Stimulated activated CD4-positive, alpha-beta T cell treated with anti-CD3 and anti-CD28 coated beads, Interleukin-12 subunit alpha, Interleukin-12 subunit beta, amount 100 ng/mL, for 24 hours (primary cell): ENCODE measurements around the gene GPR17.

ENCODE experiments used
- DNase-seq, 2 experiments: peaks; one replicate each; pipeline ENCODE4 v3.0.0-alpha.2; 2020; ENCODE audit warnings: low read depth in 2 of 2

Gene GPR17

GRCh38 chr2:127645395-127646291 is at the start of gene GPR17:
Gene GPR17, plus strand, starts transcription at chr2:127646153. Its CDS starts 4,583 bp downstream, at chr2:127650736.
- DNase-seq = no peak

GRCh38 chr2:127596311-127597045 is 49.5 kb upstream of the GPR17 start:
- DNase-seq = no peak

- no peak for DNase-seq
Measured at GRCh38 chr2:127597046-127597983, 48.6 kb upstream of the GPR17 start.

- no peak for DNase-seq
Measured at GRCh38 chr2:127597984-127598380, 48.0 kb upstream of the GPR17 start.

GRCh38 chr2:127598711-127599110 is 47.2 kb upstream of the GPR17 start:
- DNase-seq = no peak

GRCh38 chr2:127599211-127599610 is 46.7 kb upstream of the GPR17 start:
- no peak for DNase-seq

GRCh38 chr2:127604986-127605385 is 41.0 kb upstream of the GPR17 start:
- no peak for DNase-seq

GRCh38 chr2:127605691-127606263 is 40.2 kb upstream of the GPR17 start:
- no peak for DNase-seq

- DNase-seq = no peak
Measured at GRCh38 chr2:127606625-127607398, 39.1 kb upstream of the GPR17 start.

GRCh38 chr2:127607399-127607908 is 38.5 kb upstream of the GPR17 start:
- DNase-seq = no peak

- DNase-seq = no peak
Measured at GRCh38 chr2:127608061-127609030, 37.6 kb upstream of the GPR17 start.

GRCh38 chr2:127609031-127609751 is 36.8 kb upstream of the GPR17 start:
- DNase-seq = no peak

GRCh38 chr2:127609818-127610217 is 36.1 kb upstream of the GPR17 start:
- no peak for DNase-seq

GRCh38 chr2:127610561-127610960 is 35.4 kb upstream of the GPR17 start:
- DNase-seq = no peak

- no peak for DNase-seq
Measured at GRCh38 chr2:127611076-127611925, 34.7 kb upstream of the GPR17 start.

GRCh38 chr2:127612111-127612822 is 33.7 kb upstream of the GPR17 start:
- no peak for DNase-seq

GRCh38 chr2:127614246-127614645 is 31.7 kb upstream of the GPR17 start:
- no peak for DNase-seq
